ENCODE measurements around the gene HTT.

Gene HTT

DNA sequence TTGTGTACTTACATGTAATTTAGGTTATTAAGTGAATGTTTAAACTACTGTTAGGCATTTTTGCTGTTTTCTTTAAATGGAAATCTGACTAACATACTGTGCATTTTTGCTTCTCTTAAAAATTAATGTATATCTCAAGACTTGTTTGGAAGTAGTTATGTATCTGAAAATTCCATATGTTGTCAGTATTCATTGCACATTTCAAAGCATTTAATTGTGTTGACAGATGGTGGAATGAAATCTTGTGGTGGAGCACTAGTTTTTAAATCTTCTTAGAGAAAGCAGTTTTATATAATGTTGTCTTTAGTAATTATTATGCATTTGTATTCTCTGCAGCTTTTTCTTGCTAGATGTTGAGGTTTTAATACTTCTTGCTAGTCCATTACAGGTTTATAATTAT, 102.9 kb downstream of the HTT start:
- no peak for TF ChIP-seq CTCF (IDR thresholded peaks at IDR 0.05; ENCODE audit: low read depth, low read length)
- H3K4me3 ChIP-seq (ENCODE audit: low read depth, low read length): no peak overlapping the region

GRCh38 chr4:3177905-3178304, 103.4 kb downstream of the HTT start:
- no peak overlapping the region for H3K4me3 ChIP-seq (ENCODE audit: low read depth, low read length)
- TF ChIP-seq CTCF (IDR thresholded peaks at IDR 0.05; ENCODE audit: low read depth, low read length): no peak

GRCh38 chr4:3178351-3178750, 103.9 kb downstream of the HTT start:
- H3K4me3 ChIP-seq (ENCODE audit: low read depth, low read length): no peak overlapping the region
- TF ChIP-seq CTCF (IDR thresholded peaks at IDR 0.05; ENCODE audit: low read depth, low read length): no peak

- H3K4me3 ChIP-seq (ENCODE audit: low read depth, low read length): no peak overlapping the region
- no peak for TF ChIP-seq CTCF (IDR thresholded peaks at IDR 0.05; ENCODE audit: low read depth, low read length)
Observed at GRCh38 chr4:3179126-3179706, 104.7 kb downstream of the HTT start.

DNA sequence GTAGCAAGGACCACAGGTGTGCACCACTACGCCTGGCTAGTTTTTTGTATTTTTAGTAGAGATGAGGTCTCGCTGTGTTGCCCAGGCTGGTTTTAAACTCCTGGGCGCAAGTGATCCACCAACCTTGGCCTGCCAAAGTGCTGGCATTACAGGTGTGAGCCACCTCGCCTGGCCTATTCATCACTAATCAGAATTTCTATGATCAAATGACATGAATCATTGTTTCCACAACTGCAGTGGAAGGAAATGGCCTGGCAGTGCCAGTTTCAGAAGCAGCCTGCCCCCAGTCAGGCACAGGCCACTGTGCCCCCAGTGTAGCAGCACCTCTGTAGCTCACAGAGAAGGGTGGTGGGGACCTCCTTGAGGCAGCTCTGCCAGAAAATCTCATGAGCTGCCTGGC, 108.5 kb downstream of the HTT start:
- H3K4me3 ChIP-seq (ENCODE audit: low read depth, low read length): no peak overlapping the region
- no peak for TF ChIP-seq CTCF (IDR thresholded peaks at IDR 0.05; ENCODE audit: low read depth, low read length)

- H3K4me3 ChIP-seq (ENCODE audit: low read depth, low read length): no peak overlapping the region
- no peak for TF ChIP-seq CTCF (IDR thresholded peaks at IDR 0.05; ENCODE audit: low read depth, low read length)
Observed at GRCh38 chr4:3184725-3185124, 110.2 kb downstream of the HTT start.

- TF ChIP-seq CTCF (IDR thresholded peaks at IDR 0.05; ENCODE audit: low read depth, low read length): no peak
- no peak overlapping the region for H3K4me3 ChIP-seq (ENCODE audit: low read depth, low read length)
Observed at GRCh38 chr4:3186609-3187008, 112.1 kb downstream of the HTT start.

Measured in WI38 (cell line).